Astrocyte of the cerebellum (primary cell): ENCODE results near the gene INS.

Experiments used
- DNase-seq: peaks from one replicate; pipeline ENCODE4 v3.0.0-alpha.2; 2011; ENCODE audit warnings: low read depth
- H3K4me3 ChIP-seq: 2 replicates; pipeline ENCODE4 v1.5.1; 2011; ENCODE audit warnings: mild to moderate bottlenecking, low read depth, low read length, moderate library complexity
- CTCF ChIP-seq: IDR thresholded peaks from 2 replicates; pipeline ENCODE4 v1.5.1; 2012; ENCODE audit warnings: low read length, low read depth, moderate library complexity, mild to moderate bottlenecking; ENCODE audit errors: missing control alignments
- in situ Hi-C: cut with HindIII; loops from 2 replicates; pipeline ENCODE4 v1.10.0; 2017; ENCODE audit warnings: low sequenced_read_pairs

INS gene

GRCh38 chr11:2138431-2139122, 22.4 kb downstream of the INS start:
- in situ Hi-C loops, result no loop called here
- no peak for DNase-seq
- H3K4me3 ChIP-seq, result peak overlapping the region; percentile 44
- no peak for TF ChIP-seq CTCF

GRCh38 chr11:2138068-2138430, 23.0 kb downstream of the INS start:
- in situ Hi-C loops, result no loop called here
- H3K4me3 ChIP-seq, result peak overlapping the region; percentile 44
- DNase-seq, result no peak
- TF ChIP-seq CTCF, result no peak

- peak overlapping the region; percentile 44 for H3K4me3 ChIP-seq
- no peak for TF ChIP-seq CTCF
- in situ Hi-C loops, result no loop called here
- peak; percentile 50 for DNase-seq
Observed at GRCh38 chr11:2137202-2138067, 23.6 kb downstream of the INS start.

GRCh38 chr11:2136952-2137201, 24.1 kb downstream of the INS start:
- in situ Hi-C loops, result no loop called here
- peak overlapping the region; percentile 44 for H3K4me3 ChIP-seq
- no peak for DNase-seq
- TF ChIP-seq CTCF, result no peak

- TF ChIP-seq CTCF, result no peak
- H3K4me3 ChIP-seq, result peak overlapping the region; percentile 44
- DNase-seq, result no peak
- in situ Hi-C loops, result no loop called here
Observed at GRCh38 chr11:2136209-2136951, 24.6 kb downstream of the INS start.

GRCh38 chr11:2135648-2136201, 25.3 kb downstream of the INS start:
- peak overlapping the region; percentile 44 for H3K4me3 ChIP-seq
- no peak for DNase-seq
- no peak for TF ChIP-seq CTCF
- in situ Hi-C loops, result no loop called here
